GM19467 (cell line): ENCODE results near the gene CHMP1B.
"Not testable (repeated sequence)": the region's sequence is repeated elsewhere in the genome, so short reads cannot be mapped to it uniquely, and the experiment has no call there.

Experiments
- ATAC-seq: cut with Tn5 transposase; IDR thresholded peaks from one replicate; pipeline ENCODE4 v1.9.1; 2021; ENCODE audit warnings: mild to moderate bottlenecking, moderate library complexity; ENCODE audit not compliant: unreplicated experiment

Gene CHMP1B

DNA sequence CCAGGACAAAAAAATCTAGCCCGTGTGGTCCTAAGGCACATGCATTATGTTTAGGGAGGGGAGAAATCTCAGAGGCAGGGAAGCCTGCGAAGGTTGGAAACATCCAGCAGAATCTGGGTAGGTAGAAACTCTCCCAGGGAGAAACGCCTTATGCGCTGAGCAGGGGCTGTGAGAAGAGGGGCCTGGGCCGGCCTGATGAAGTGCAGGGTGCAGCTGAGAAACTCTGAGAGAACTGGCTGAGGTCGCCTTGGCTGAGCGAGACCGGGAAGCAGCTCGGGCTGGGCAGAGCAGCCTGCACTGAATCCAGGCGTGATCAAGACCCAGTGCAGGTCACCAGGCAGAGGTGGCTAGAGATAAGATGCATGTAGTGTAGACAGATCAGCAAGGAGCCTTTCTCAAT is 15.1 kb downstream of the CHMP1B start:
- ATAC-seq, result no peak

- no peak for ATAC-seq
Observed at GRCh38 chr18:11866764-11867163, 15.6 kb downstream of the CHMP1B start.

- no peak for ATAC-seq
Observed at GRCh38 chr18:11868230-11868629, 17.0 kb downstream of the CHMP1B start.

DNA sequence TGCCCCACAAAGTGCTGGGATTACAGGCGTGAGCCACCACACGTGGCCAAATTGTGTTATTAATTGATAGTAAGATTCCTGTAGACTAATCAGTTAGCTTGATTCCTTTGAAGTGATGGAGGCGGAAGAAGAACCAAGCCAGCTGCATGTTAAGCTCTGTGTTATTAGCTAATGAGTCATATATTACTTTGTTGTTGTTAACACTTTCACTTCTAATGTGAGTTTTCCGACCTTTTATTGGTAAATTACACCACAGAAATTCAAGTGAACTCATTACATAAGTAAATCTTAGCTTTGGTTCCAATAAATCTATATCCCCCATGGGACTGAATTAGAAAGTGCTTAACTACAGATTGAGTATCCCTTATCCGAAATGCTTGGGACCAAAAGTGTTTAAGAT is 20.3 kb downstream of the CHMP1B start:
- no peak for ATAC-seq

DNA sequence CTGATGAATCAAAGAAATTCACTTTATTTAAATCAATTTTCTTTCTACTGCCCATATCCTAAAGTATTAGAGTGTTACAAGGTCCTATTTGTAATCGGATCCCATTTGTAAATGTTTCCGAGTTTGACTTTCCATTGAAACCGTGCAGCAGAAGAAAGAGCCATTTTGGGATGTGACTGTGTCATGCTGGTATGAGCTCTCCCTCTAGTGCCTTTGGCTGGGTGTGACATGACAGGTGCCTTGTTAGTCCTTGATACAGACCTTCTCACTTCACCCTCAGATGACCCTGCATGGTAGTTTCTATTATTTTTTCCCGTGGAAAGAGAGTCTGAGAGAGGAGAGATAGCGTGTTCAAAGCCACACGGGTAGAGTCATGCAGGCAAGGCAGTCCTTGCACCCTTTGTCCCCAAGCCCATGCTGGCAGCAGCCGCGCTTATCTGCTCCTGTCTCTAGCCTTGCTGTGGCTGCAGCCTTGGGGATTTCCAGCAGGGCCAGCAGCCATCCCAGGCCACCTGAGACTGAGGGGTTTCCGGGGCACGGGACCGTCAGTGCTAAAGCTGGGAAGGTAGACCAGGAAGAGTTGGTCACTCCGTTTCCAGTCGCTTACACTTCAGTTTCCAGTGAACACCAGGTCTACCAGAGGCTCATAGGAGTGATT is 21.4 kb downstream of the CHMP1B start:
- ATAC-seq, result no peak

DNA sequence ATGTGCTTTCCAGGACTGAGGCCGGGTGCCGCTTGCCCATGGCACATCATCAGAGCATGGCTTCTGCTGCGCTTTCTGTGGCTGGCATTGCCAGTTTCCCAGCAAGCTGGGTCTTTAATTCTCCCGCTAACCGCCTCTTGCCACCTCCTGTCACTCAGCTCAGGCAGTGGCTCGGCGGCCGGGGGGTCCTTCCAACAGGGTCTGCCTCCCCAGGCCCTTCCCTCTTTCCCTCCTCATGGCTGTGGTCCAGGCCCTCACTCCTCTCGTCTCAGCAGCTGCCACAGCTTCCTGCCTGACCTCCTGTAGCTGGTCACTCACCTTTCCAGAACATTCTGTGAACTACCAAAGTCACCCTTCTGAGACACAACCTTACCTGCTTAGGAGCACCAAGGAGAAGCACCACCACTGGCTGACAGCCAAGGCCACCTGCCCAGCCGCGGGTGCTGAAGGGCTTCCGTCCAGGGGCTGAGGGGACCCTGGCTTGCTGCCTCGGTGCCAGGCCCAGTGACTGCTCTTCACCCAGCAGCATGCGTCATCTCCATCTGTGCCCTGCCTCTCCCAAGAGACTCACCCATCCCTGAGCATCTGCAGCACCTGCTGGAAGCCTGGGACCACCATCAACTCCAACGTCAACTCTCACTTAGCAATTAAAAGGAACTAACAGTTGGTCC is 22.6 kb downstream of the CHMP1B start:
- no peak for ATAC-seq

DNA sequence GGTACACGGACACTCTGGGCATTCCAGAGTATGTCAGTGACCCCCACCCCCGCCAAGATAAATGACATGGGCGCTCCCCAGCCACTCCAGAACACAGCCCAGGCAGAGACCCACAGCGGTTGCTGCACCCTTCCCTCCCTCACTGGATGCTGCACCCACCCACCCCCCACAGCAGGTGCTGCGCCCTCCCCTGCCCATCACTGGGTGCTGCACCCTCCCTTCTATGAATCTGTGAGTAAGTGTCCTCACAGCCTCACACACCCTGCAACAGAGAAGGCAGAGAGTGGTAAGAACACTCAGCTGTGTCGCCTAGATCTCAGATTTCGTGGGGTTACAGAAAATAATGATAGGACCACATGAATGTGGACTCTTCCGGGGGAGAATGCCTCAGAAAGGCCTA is 23.5 kb downstream of the CHMP1B start:
- ATAC-seq, result no peak

DNA sequence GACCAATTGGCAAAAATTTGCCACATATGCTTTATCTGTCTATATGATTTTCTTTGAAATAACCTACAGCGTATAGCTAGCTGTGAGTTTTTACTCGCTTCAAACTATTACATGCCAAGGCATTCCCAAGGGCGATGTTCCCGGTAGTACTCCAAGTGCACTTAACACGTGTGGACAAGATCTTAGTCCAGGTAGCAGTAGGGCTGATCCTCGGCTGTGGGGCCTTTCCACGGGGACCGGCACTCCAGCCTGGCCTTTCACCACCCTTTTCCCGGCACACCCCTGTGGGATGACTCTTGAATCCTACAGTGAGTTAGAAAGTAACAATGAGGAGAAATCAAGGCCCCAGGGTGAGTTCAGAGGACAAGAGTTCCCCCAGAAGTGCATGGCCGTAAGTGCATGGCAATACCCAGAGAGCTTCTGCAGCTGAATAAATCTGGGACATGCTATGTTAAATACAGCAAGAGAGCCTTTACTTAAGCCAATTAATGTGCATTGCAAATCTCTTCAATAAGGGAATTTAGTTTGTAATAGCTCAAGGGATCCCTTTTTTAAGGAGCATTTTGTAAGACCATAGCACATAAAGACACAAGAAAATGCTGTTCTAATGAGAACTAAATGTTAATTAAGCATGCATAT is 26.4 kb downstream of the CHMP1B start:
- ATAC-seq, result no peak

DNA sequence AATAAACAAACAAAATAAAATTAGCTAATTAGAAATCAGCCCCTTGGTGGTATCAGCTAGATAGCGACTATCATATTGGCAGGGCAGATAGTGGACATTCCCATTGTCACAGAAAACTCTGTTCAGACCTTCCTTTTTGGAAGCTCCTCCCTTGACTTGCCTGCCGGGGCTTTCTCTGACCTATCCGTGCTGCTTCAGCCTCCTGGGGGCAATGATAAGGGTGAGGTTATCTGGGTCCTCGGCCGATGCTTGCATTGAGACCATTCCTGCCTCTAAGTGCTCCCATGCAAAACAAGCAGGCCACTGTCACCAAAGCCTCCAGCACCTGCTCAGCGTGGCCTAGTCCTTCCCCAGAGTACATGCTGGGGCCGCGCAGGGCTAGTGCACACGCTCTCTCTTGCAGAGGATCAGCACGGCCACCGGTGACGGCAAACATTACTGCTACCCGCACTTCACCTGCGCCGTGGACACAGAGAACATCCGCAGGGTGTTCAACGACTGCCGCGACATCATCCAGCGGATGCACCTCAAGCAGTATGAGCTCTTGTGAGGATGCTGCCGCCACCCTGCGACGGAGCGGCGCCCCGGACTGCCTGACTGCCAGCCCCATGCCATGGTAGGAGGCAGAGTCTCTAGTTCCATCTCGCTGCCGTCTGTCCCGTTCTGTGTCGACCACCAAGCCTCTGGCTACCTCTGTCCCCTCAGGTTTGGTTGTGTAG is 29.5 kb downstream of the CHMP1B start:
- ATAC-seq, result no peak

GRCh38 chr18:11882636-11883035 is 31.4 kb downstream of the CHMP1B start:
- ATAC-seq, result no peak

- ATAC-seq, result no peak
Observed at GRCh38 chr18:11883153-11883552, 31.9 kb downstream of the CHMP1B start.

- ATAC-seq, result no peak
Observed at GRCh38 chr18:11884396-11885030, 33.3 kb downstream of the CHMP1B start.

GRCh38 chr18:11885278-11885947 is 34.2 kb downstream of the CHMP1B start:
- ATAC-seq, result no peak

GRCh38 chr18:11886577-11887110 is 35.4 kb downstream of the CHMP1B start:
- no peak for ATAC-seq

DNA sequence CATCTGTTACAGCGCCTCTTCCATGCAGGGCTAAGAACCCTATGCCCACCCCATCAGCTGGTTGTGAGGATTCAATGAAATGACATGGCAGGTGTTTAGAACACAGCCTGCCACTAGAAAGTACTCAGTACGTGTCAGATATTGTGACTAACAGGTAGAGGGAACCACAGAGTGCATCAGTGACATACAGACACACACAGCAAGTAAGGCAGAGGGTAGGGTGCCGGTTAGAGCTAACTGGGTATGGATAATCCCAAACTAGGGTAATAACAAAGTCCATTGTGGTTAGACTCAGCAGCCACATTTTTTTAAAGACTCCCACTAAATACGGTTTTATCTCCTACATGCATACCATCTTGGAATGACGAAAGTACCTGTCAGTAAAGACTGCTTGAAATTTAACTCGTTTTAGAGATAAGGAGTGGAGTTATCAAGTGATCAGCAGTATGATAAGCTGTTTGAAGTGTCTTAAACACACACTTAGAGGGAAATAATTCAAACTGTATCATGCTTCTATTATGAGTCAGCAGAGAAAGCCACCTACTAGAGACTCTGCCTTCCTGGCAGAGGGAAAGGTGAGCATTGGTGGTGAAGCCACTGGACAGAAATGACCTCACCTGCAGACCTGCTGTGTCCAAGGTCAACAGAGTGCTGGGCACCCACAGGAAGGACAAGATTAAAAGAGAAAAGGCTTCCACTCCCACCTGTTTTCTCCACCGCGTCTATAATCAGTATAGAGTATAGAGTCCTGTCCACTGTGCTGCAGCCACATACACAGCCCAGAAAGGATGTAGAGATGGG is 36.3 kb downstream of the CHMP1B start:
- ATAC-seq, result no peak

- no peak for ATAC-seq
Observed at GRCh38 chr18:11888726-11889125, 37.5 kb downstream of the CHMP1B start.

- ATAC-seq, result no peak
Observed at GRCh38 chr18:11889284-11889683, 38.1 kb downstream of the CHMP1B start.

- no peak for ATAC-seq
Observed at GRCh38 chr18:11891737-11892136, 40.5 kb downstream of the CHMP1B start.

GRCh38 chr18:11892438-11892837 is 41.2 kb downstream of the CHMP1B start:
- not testable (repeated sequence) for ATAC-seq

DNA sequence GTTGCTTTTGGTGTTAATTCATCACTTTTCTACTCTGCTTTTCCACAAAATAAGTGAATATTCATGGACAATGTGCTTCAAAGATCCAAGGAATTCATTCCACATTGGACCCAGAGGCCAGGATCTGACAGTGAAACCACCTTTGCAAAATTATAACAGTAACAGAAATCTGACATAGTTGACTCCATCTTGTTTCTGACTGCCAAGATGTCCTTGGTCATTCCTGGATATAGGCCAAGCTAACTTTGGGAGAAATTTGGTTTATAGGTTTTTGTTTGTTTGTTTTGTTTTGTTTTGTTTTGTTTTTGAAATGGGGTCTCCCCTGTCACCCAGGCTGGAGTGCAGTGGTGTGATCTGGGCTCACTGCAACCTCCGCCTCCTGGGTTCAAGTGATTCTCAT is 46.6 kb downstream of the CHMP1B start:
- ATAC-seq, result no peak
